Thyroid gland (tissue), 4 donors: ENCODE data around the gene GRIK4.

Experiments
- CTCF ChIP-seq, 6 experiments: fragments of 200-600 bp in 3 of 6; fragments of 450-650 bp in 3 of 6; sonication (generic) in 3 of 6; IDR thresholded peaks; one replicate each; pipeline ENCODE4 v1.5.1; 2016 to 2019; ENCODE audit warnings: antibody characterized with exemption in 6 of 6, mild to moderate bottlenecking in 2 of 6, inconsistent platforms in 1 of 6, moderate library complexity in 1 of 6
- POLR2A ChIP-seq, 2 donors: fragments of 450-650 bp; IDR thresholded peaks; one replicate each; pipeline ENCODE4 v1.6.1; 2017; ENCODE audit warnings: antibody characterized with exemption in 2 of 2, mild to moderate bottlenecking in 2 of 2, moderate library complexity in 1 of 2

GRCh38 chr11:120950880-120951279, 439.3 kb downstream of the GRIK4 start:
- TF ChIP-seq POLR2A (IDR thresholded peaks at IDR 0.05) = no peak
- no peak for TF ChIP-seq CTCF (IDR thresholded peaks at IDR 0.05)
